Neural progenitor cell (in vitro differentiated cells): Measurements from ENCODE around the gene MEOX1. TPM values are rescaled to one million over a fixed set of nuclear protein-coding genes. Genes with fewer than 3 reads are reported as not detected.
A peak's percentile ranks its signal among the peaks of the same experiment; 100 is the strongest.

ENCODE experiments used
- DNase-seq: peaks from one replicate; pipeline ENCODE4 v3.0.0-alpha.2; 2016; ENCODE audit warnings: low spot score
- H2AFZ ChIP-seq: fragments of 200-600 bp; sonication (generic); replicated peaks from 2 replicates; pipeline ENCODE4 v1.6.1; 2016; ENCODE audit warnings: antibody characterized with exemption
- H3F3A ChIP-seq: fragments of 200-600 bp; sonication (generic); 2 replicates; pipeline ENCODE4 v1.6.1; 2016; ENCODE audit warnings: antibody characterized with exemption, low read depth
- H3K27ac ChIP-seq: fragments of 200-600 bp; sonication (generic); 2 replicates; pipeline ENCODE4 v1.5.1; 2016; ENCODE audit warnings: mild to moderate bottlenecking
- H3K27me3 ChIP-seq: fragments of 200-600 bp; sonication (generic); 2 replicates; pipeline ENCODE4 v1.6.1; 2016; ENCODE audit warnings: mild to moderate bottlenecking, moderate library complexity
- H3K36me3 ChIP-seq: fragments of 200-600 bp; sonication (generic); 2 replicates; pipeline ENCODE4 v1.5.1; 2016
- H3K4me1 ChIP-seq: fragments of 200-600 bp; sonication (generic); 2 replicates; pipeline ENCODE4 v1.6.1; 2016; ENCODE audit warnings: mixed run types
- H3K4me2 ChIP-seq: fragments of 200-600 bp; sonication (generic); 2 replicates; pipeline ENCODE4 v1.6.1; 2016
- H3K4me3 ChIP-seq: fragments of 200-600 bp; sonication (generic); 2 replicates; pipeline ENCODE4 v1.5.1; 2016
- H3K79me2 ChIP-seq: fragments of 200-600 bp; sonication (generic); 2 replicates; pipeline ENCODE4 v1.6.1; 2016; ENCODE audit warnings: low read depth
- H3K9ac ChIP-seq: fragments of 200-600 bp; sonication (generic); 2 replicates; pipeline ENCODE4 v1.6.1; 2016
- H3K9me3 ChIP-seq: fragments of 200-600 bp; sonication (generic); 2 replicates; pipeline ENCODE4 v1.5.1; 2016; ENCODE audit warnings: low read depth
- H4K20me1 ChIP-seq: fragments of 200-600 bp; sonication (generic); 2 replicates; pipeline ENCODE4 v1.6.1; 2016; ENCODE audit warnings: low read depth
- H3K27ac Mint-ChIP-seq: 3 replicates; pipeline ENCODE4 v1.8.0; 2021; ENCODE audit warnings: mixed read lengths
- H3K27me3 Mint-ChIP-seq: 2 replicates; pipeline ENCODE4 v1.8.0; 2022; ENCODE audit warnings: low read depth, mild to moderate bottlenecking, inconsistent platforms, moderate library complexity, mixed read lengths; ENCODE audit not compliant: insufficient read depth
- H3K36me3 Mint-ChIP-seq: 3 replicates; pipeline ENCODE4 v1.8.0; 2021; ENCODE audit warnings: mixed read lengths
- H3K4me1 Mint-ChIP-seq: 3 replicates; pipeline ENCODE4 v1.8.0; 2021; ENCODE audit warnings: mixed read lengths
- H3K4me3 Mint-ChIP-seq: 3 replicates; pipeline ENCODE4 v1.8.0; 2021; ENCODE audit warnings: mild to moderate bottlenecking, moderate library complexity, mixed read lengths
- H3K9me3 Mint-ChIP-seq: 3 replicates; pipeline ENCODE4 v1.8.0; 2020; ENCODE audit warnings: mixed read lengths
- EZH2 ChIP-seq: fragments of 200-600 bp; sonication (generic); IDR thresholded peaks from 2 replicates; pipeline ENCODE4 v1.6.1; 2017; ENCODE audit warnings: antibody characterized with exemption, mild to moderate bottlenecking, moderate library complexity
- EZH2phosphoT487 ChIP-seq: fragments of 200-600 bp; sonication (generic); IDR thresholded peaks from 2 replicates; pipeline ENCODE4 v1.6.1; 2017; ENCODE audit warnings: antibody characterized with exemption
- total RNA-seq: library from RNA; depleted of rRNA; stranded (reverse); fragments of >200 nt; gene quantifications from 2 replicates; pipeline ENCODE4 v1.2.3, GENCODE V29; 2015; ENCODE audit warnings: low replicate concordance
- TF ChIP-seq, protein P1 (sequence below): fragments of 200-600 bp; sonication (generic); IDR thresholded peaks from 2 replicates; pipeline ENCODE4 v1.5.1; 2017; ENCODE audit warnings: antibody characterized with exemption, mild to moderate bottlenecking

Gene MEOX1
- total RNA-seq, 1 donor from 2014 or later = not detected

DNA sequence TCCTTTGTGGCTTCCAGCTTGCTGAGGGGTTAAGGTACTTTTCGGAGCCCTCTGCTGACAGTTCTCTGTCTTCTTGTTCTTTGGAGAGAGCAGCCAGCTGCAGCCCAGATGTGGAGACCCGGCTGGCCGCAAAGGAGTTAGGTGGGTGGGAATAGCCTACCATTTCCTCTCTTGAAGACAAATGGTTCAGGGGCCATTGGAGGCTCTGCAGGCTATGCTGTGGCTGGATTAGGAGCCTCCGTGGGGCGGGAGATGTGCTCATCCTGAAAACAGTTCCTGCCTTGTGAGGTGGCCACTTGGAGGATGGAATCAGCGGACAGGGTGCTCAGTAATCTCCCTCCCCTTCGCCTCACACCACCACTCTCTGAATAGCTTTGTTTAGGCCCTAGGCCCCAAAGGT lies 30.3 kb downstream of the MEOX1 start:
- H3K4me1 Mint-ChIP-seq = peaks cover 55% of the 10 kb centered on the region

DNA sequence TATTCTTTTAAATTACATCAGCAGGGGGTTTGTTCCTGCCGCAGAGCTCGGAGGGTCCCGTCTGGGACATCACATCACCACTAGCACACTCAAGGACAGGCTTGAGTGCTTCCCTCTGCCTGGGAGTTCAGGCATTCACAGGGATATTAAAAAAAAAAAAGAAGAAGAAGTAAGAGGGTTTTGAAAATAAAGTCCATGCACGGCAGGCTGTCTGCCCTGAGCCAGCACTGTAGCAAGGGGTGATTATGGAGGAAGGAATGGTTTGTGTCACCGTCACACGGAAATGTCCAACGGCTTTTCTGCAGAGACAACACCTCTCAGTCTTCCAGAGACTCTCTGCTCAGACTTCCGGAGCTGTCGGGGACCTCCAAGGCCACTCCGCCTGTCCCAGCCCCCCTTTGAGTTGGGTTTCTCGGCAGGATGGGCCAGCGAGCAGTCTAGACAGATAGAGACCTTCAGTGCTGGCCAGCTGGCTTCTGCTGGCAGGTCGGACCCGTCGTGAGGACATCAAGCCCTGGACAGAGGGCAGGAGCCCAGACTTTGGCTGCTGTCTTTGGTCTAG lies 33.6 kb downstream of the MEOX1 start:
- H3K36me3 ChIP-seq = no peaks in the 10 kb centered on the region
- H3F3A ChIP-seq = peaks cover 4% of the 10 kb centered on the region
- no peaks in the 10 kb centered on the region for H3K9me3 ChIP-seq
- Mint-ChIP-seq H3K27ac (peak overlapping the region; percentile 82), H3K36me3 (no peaks in the 10 kb centered on the region), H3K27me3 (peaks cover 10% of the 10 kb centered on the region), H3K9me3 (no peaks in the 10 kb centered on the region), H3K4me3 (peak overlapping the region; percentile 38), H3K4me1 (peaks cover 41% of the 10 kb centered on the region)
- TF ChIP-seq, protein P1, sequence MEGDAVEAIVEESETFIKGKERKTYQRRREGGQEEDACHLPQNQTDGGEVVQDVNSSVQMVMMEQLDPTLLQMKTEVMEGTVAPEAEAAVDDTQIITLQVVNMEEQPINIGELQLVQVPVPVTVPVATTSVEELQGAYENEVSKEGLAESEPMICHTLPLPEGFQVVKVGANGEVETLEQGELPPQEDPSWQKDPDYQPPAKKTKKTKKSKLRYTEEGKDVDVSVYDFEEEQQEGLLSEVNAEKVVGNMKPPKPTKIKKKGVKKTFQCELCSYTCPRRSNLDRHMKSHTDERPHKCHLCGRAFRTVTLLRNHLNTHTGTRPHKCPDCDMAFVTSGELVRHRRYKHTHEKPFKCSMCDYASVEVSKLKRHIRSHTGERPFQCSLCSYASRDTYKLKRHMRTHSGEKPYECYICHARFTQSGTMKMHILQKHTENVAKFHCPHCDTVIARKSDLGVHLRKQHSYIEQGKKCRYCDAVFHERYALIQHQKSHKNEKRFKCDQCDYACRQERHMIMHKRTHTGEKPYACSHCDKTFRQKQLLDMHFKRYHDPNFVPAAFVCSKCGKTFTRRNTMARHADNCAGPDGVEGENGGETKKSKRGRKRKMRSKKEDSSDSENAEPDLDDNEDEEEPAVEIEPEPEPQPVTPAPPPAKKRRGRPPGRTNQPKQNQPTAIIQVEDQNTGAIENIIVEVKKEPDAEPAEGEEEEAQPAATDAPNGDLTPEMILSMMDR = no peak
- TF ChIP-seq EZH2phosphoT487 = no peak
- TF ChIP-seq EZH2 = no peak
- H3K9ac ChIP-seq = no peak overlapping the region
- H3K4me1 ChIP-seq = peaks cover 23% of the 10 kb centered on the region
- H2AFZ ChIP-seq = no peak overlapping the region
- H3K79me2 ChIP-seq = no peaks in the 10 kb centered on the region
- no peak overlapping the region for H3K27ac ChIP-seq
- H3K4me3 ChIP-seq = no peak overlapping the region
- no peaks in the 10 kb centered on the region for H3K27me3 ChIP-seq
- DNase-seq = no peak
- H4K20me1 ChIP-seq = no peaks in the 10 kb centered on the region
- peak overlapping the region; percentile 51 for H3K4me2 ChIP-seq

More for the DNA sequence above, 30.3 kb downstream of the MEOX1 start:
- H3K9me3 Mint-ChIP-seq = no peaks in the 10 kb centered on the region
- H3F3A ChIP-seq = peaks cover 4% of the 10 kb centered on the region
- no peaks in the 10 kb centered on the region for H4K20me1 ChIP-seq
- TF ChIP-seq, protein P1 = no peak
- TF ChIP-seq EZH2phosphoT487 (no peak), EZH2 (no peak)
- H3K36me3 ChIP-seq = no peaks in the 10 kb centered on the region
- H3K79me2 ChIP-seq = no peaks in the 10 kb centered on the region
- H3K27ac Mint-ChIP-seq = peak overlapping the region; percentile 63
- no peak overlapping the region for H3K4me3 ChIP-seq
- no peak for DNase-seq
- H3K9ac ChIP-seq = no peak overlapping the region
- H3K4me3 Mint-ChIP-seq = no peak overlapping the region
- H3K4me2 ChIP-seq = no peak overlapping the region
- H3K36me3 Mint-ChIP-seq = no peaks in the 10 kb centered on the region
- no peak overlapping the region for H3K27ac ChIP-seq
- peaks cover 23% of the 10 kb centered on the region for H3K4me1 ChIP-seq
- no peaks in the 10 kb centered on the region for H3K9me3 ChIP-seq
- H2AFZ ChIP-seq = no peak overlapping the region
- H3K27me3 ChIP-seq = no peaks in the 10 kb centered on the region
- H3K27me3 Mint-ChIP-seq = peaks cover 14% of the 10 kb centered on the region

DNA sequence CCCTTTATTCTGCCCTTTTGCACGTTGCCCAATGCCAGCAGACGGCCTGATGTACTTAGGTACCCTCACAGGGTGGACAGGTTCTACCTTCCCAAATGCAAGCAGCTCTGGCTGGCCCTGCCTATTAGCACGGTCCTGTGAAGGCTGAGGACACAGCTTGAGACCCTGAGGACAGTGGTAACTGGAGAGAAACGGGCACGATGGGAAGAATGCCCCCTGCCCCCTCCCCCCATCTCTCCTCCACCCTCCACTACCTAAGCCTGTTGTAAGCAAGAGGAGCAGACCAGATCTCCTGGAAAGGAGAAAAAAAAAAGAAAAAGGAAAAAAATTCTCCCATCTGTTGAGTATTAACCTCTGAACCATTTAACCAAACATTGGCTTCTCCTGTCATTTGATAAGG lies 34.1 kb downstream of the MEOX1 start:
- Histone ChIP-seq H2AFZ (no peak overlapping the region), H3K4me3 (no peak overlapping the region), H3F3A (peaks cover 4% of the 10 kb centered on the region), H3K27ac (no peak overlapping the region), H3K79me2 (no peaks in the 10 kb centered on the region), H3K9me3 (no peaks in the 10 kb centered on the region), H3K36me3 (no peaks in the 10 kb centered on the region), H3K4me2 (peak overlapping the region; percentile 51), H3K4me1 (peaks cover 18% of the 10 kb centered on the region), H3K9ac (no peak overlapping the region), H4K20me1 (no peaks in the 10 kb centered on the region), H3K27me3 (no peaks in the 10 kb centered on the region)
- TF ChIP-seq EZH2 (no peak), EZH2phosphoT487 (no peak)
- TF ChIP-seq, protein P1 = no peak
- peaks cover 10% of the 10 kb centered on the region for H3K27me3 Mint-ChIP-seq
- H3K9me3 Mint-ChIP-seq = no peaks in the 10 kb centered on the region
- no peaks in the 10 kb centered on the region for H3K36me3 Mint-ChIP-seq
- peak overlapping the region; percentile 82 for H3K27ac Mint-ChIP-seq
- H3K4me3 Mint-ChIP-seq = peak overlapping the region; percentile 38
- DNase-seq = peak; percentile 23
- peaks cover 36% of the 10 kb centered on the region for H3K4me1 Mint-ChIP-seq
